IMR-90 (cell line): ENCODE results near the gene TNK2. TPM values are rescaled to one million over a fixed set of nuclear protein-coding genes. Genes with fewer than 3 reads are reported as not detected.

Experiments used
- ATAC-seq: fragments of 200-7000 bp; cut with Tn5 transposase; 2 replicates; pipeline ENCODE4 v1.9.1; 2020; ENCODE audit warnings: low read depth, mild to moderate bottlenecking, moderate library complexity
- BruUV-seq: library from RNA; stranded (reverse); fragments of 400-500 nt; replicated peaks from 2 replicates; lab custom pipeline; 2021; lab: Mats Ljungman, UMichigan
- CTCF ChIA-PET: fragments of 300-600 bp; formaldehyde crosslinking; extraction: SDS; loops from one replicate; lab custom pipeline; 2021; ENCODE audit warnings: antibody characterized with exemption; lab: Yijun Ruan, JAX
- POLR2A ChIA-PET: fragments of 300-600 bp; sonication (Branson Sonifier 250); formaldehyde crosslinking; loops from one replicate; lab custom pipeline; 2022; ENCODE audit warnings: antibody characterized with exemption; ENCODE audit not compliant: unreplicated experiment; lab: Charles Lee
- DNase-seq: peaks from one replicate; pipeline ENCODE4 v3.0.0; 2013
- H2AFZ ChIP-seq: replicated peaks from 2 replicates; pipeline ENCODE3; 2013; ENCODE audit warnings: low read length, mild to moderate bottlenecking; ENCODE audit not compliant: poor library complexity
- H2AK5ac ChIP-seq: 2 replicates; pipeline ENCODE4 v1.6.1; 2013; ENCODE audit warnings: low read depth, low read length, inconsistent platforms
- H2AK9ac ChIP-seq: replicated peaks from 2 replicates; pipeline ENCODE3; 2013; ENCODE audit warnings: mild to moderate bottlenecking, low read depth, low read length, moderate library complexity; ENCODE audit not compliant: poor library complexity
- H2BK120ac ChIP-seq: 2 replicates; pipeline ENCODE4 v1.6.1; 2013; ENCODE audit warnings: low read depth, low read length, inconsistent platforms
- H2BK15ac ChIP-seq: 3 replicates; pipeline ENCODE4 v1.6.1; 2013; ENCODE audit warnings: low read depth, low read length, inconsistent platforms
- H2BK20ac ChIP-seq: 2 replicates; pipeline ENCODE4 v1.6.1; 2013; ENCODE audit warnings: low read depth, mild to moderate bottlenecking, inconsistent platforms, low read length, moderate library complexity
- H2BK5ac ChIP-seq: 2 replicates; pipeline ENCODE4 v1.6.1; 2013; ENCODE audit warnings: mild to moderate bottlenecking, low read depth, low read length, inconsistent platforms; ENCODE audit not compliant: poor library complexity, severe bottlenecking
- H3K14ac ChIP-seq: replicated peaks from 2 replicates; pipeline ENCODE4 v1.6.1; 2013; ENCODE audit warnings: low read depth, low read length, inconsistent platforms
- H3K18ac ChIP-seq: 2 replicates; pipeline ENCODE4 v1.6.1; 2013; ENCODE audit warnings: low read depth, low read length, control low read depth
- H3K23ac ChIP-seq: 2 replicates; pipeline ENCODE4 v1.6.1; 2013; ENCODE audit warnings: low read depth, low read length, inconsistent platforms
- H3K27ac ChIP-seq: 2 replicates; pipeline ENCODE4 v1.5.1; 2013; ENCODE audit warnings: mild to moderate bottlenecking, control low read depth, low read length; ENCODE audit not compliant: insufficient read depth
- H3K27me3 ChIP-seq: 2 replicates; pipeline ENCODE4 v1.6.1; 2013; ENCODE audit warnings: low read length; ENCODE audit not compliant: control insufficient read depth, insufficient read depth
- H3K36me3 ChIP-seq: 2 replicates; pipeline ENCODE4 v1.6.1; 2013; ENCODE audit warnings: low read length, mixed read lengths; ENCODE audit not compliant: control insufficient read depth, insufficient read depth
- H3K4ac ChIP-seq: 2 replicates; pipeline ENCODE4 v1.6.1; 2013; ENCODE audit warnings: low read depth, low read length, inconsistent platforms
- H3K4me1 ChIP-seq: 2 replicates; pipeline ENCODE4 v1.6.1; 2013; ENCODE audit warnings: low read length, mixed read lengths; ENCODE audit not compliant: control insufficient read depth, insufficient read depth
- H3K4me2 ChIP-seq: 2 replicates; pipeline ENCODE4 v1.6.1; 2013; ENCODE audit warnings: low read depth, mild to moderate bottlenecking, control low read depth, low read length, moderate library complexity
- H3K4me3 ChIP-seq: 2 replicates; pipeline ENCODE4 v1.5.1; 2013; ENCODE audit warnings: low read depth, mild to moderate bottlenecking, control low read depth, low read length, moderate library complexity; ENCODE audit not compliant: insufficient read depth
- H3K56ac ChIP-seq: 2 replicates; pipeline ENCODE4 v1.6.1; 2013; ENCODE audit warnings: low read length, inconsistent platforms; ENCODE audit not compliant: insufficient read depth; ENCODE audit errors: extremely low read depth
- H3K79me1 ChIP-seq, 2 experiments: 2 replicates each; pipeline ENCODE4 v1.6.1; 2013; ENCODE audit warnings: low read length in 2 of 2, inconsistent platforms in 1 of 2, low read depth in 1 of 2
- H3K9ac ChIP-seq: 2 replicates; pipeline ENCODE4 v1.6.1; 2013; ENCODE audit warnings: low read depth, low read length, control low read depth
- H3K9me1 ChIP-seq: 2 replicates; pipeline ENCODE4 v1.6.1; 2013; ENCODE audit warnings: low read length, inconsistent platforms; ENCODE audit not compliant: insufficient read depth
- H3K9me3 ChIP-seq: 2 replicates; pipeline ENCODE4 v1.6.1; 2013; ENCODE audit warnings: low read length; ENCODE audit not compliant: control insufficient read depth, insufficient read depth
- H4K20me1 ChIP-seq: 2 replicates; pipeline ENCODE4 v1.6.1; 2013; ENCODE audit warnings: low read length, inconsistent platforms; ENCODE audit not compliant: insufficient read depth
- H4K5ac ChIP-seq: 2 replicates; pipeline ENCODE4 v1.6.1; 2013; ENCODE audit warnings: mild to moderate bottlenecking, low read depth, low read length, control low read depth
- H4K8ac ChIP-seq, 2 experiments: 2 replicates each; pipeline ENCODE4 v1.6.1; 2013; ENCODE audit warnings: low read depth in 2 of 2, low read length in 2 of 2, control low read depth in 1 of 2, inconsistent platforms in 1 of 2
- H4K91ac ChIP-seq: 2 replicates; pipeline ENCODE4 v1.6.1; 2013; ENCODE audit warnings: low read depth, low read length, inconsistent platforms; ENCODE audit not compliant: insufficient read depth
- BHLHE40 ChIP-seq: fragments of 150-350 bp; IDR thresholded peaks from 2 replicates; pipeline ENCODE4 v1.6.1; 2016; ENCODE audit warnings: mild to moderate bottlenecking, low read depth, low read length
- CEBPB ChIP-seq: IDR thresholded peaks from 2 replicates; pipeline ENCODE4 v1.6.1; 2012; ENCODE audit warnings: low read depth, low read length, improper control_type of control experiment
- FOS ChIP-seq: fragments of 150-350 bp; IDR thresholded peaks from 2 replicates; pipeline ENCODE4 v1.6.1; 2016; ENCODE audit warnings: low read depth, low read length
- MAFK ChIP-seq: IDR thresholded peaks from 2 replicates; pipeline ENCODE4 v1.6.1; 2012; ENCODE audit warnings: low read depth, low read length, improper control_type of control experiment
- MAZ ChIP-seq: IDR thresholded peaks from 2 replicates; pipeline ENCODE4 v1.6.1; 2012; ENCODE audit warnings: low read depth, mild to moderate bottlenecking, low read length, improper control_type of control experiment, moderate library complexity, borderline replicate concordance
- MXI1 ChIP-seq: IDR thresholded peaks from 2 replicates; pipeline ENCODE4 v1.6.1; 2012; ENCODE audit warnings: low read depth, mild to moderate bottlenecking, low read length, moderate library complexity, borderline replicate concordance
- NFE2L2 ChIP-seq: fragments of 150-350 bp; IDR thresholded peaks from 2 replicates; pipeline ENCODE4 v1.6.1; 2016; ENCODE audit warnings: low read depth, mild to moderate bottlenecking, low read length
- POLR2A ChIP-seq: IDR thresholded peaks from 2 replicates; pipeline ENCODE4 v1.6.1; 2012; ENCODE audit warnings: mild to moderate bottlenecking, low read depth, low read length
- RAD21 ChIP-seq: IDR thresholded peaks from 2 replicates; pipeline ENCODE4 v1.6.1; 2012; ENCODE audit warnings: low read length, improper control_type of control experiment
- RCOR1 ChIP-seq: IDR thresholded peaks from 2 replicates; pipeline ENCODE4 v1.6.1; 2012; ENCODE audit warnings: mild to moderate bottlenecking, low read length, improper control_type of control experiment; ENCODE audit not compliant: insufficient replicate concordance
- RFX5 ChIP-seq: IDR thresholded peaks from 2 replicates; pipeline ENCODE4 v1.8.0; 2012; ENCODE audit warnings: low read depth, mild to moderate bottlenecking, low read length, moderate library complexity
- SMC3 ChIP-seq: fragments of 150-350 bp; IDR thresholded peaks from 2 replicates; pipeline ENCODE4 v1.6.1; 2016; ENCODE audit warnings: low read depth, mild to moderate bottlenecking, antibody characterized with exemption, low read length, moderate library complexity
- WGBS, 2 experiments: methylation state at CpG; one replicate each; pipeline versions ENCODE4 v1.1.5 to v1.1.7; 2013; ENCODE audit warnings: missing lambda C conversion rate in 2 of 2; ENCODE audit not compliant: insufficient read length in 1 of 2; ENCODE audit errors: extremely low coverage in 2 of 2; 5-methylcytosine and 5-hydroxymethylcytosine counted together
- dilution Hi-C: fragments of 300-500 bp; cut with HindIII; formaldehyde crosslinking; loops from one replicate; pipeline ENCODE4 v1.14.3; 2018; ENCODE audit warnings: low sequenced_read_pairs; ENCODE audit not compliant: unreplicated experiment
- in situ Hi-C: fragments of 300-500 bp; cut with MboI; formaldehyde crosslinking; loops from 3 replicates; pipeline ENCODE4 v1.14.3; 2019; ENCODE audit warnings: low sequenced_read_pairs, inconsistent platforms, mixed read lengths
- intact Hi-C: fragments of 100-400 bp; cut with micrococcal nuclease; formaldehyde crosslinking; loops from 2 replicates; pipeline ENCODE4 v1.10.0; 2022
- polyA plus RNA-seq, 3 experiments: library from polyadenylated mRNA; depleted of rRNA; stranded (reverse); fragments of >200 nt; gene quantifications; 2 replicates each; pipeline ENCODE4 v1.2.3, GENCODE V29; 2012; ENCODE audit warnings: low replicate concordance in 1 of 3
- total RNA-seq: library from RNA; depleted of rRNA; stranded (reverse); fragments of >200 nt; gene quantifications from 2 replicates; pipeline ENCODE4 v1.2.3, GENCODE V29; 2012

The TNK2 gene
- total and polyA plus RNA-seq, 2 of the 4 experiments (the other 2 are of a cell fraction), result 2.2 to 13.8 TPM

DNA sequence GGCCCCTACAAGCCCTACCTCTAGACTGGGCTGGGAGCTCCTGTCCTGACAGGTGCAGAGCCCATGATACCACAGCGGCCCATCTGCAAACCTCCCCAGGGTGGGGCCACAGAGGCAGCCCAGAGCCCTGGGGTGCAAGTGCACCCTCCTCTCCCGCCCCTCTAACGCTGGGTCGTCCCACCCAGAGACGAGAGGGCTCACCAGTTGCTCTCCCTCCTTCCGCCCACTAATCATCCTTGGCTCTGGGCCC lies 742 bp downstream of the TNK2 start:
- dilution Hi-C loops (no loop called here), in situ Hi-C loops (no loop called here), intact Hi-C loops (no loop called here)
- Histone ChIP-seq H3K4me3 (peak overlapping the region; percentile 81; the same call in 1 of the 2 replicates), H3K18ac (no peak overlapping the region), H3K27me3 (no peaks in the 10 kb centered on the region), H3K14ac (no peak overlapping the region), H2BK15ac (no peak overlapping the region), H3K23ac (peak overlapping the region; percentile 33), H3K4me1 (peaks cover 25% of the 10 kb centered on the region), H3K56ac (no peak overlapping the region), H3K9me1 (peaks cover 9% of the 10 kb centered on the region), H4K8ac (no peak overlapping the region), H2AFZ (peak overlapping the region; percentile 74), H2AK5ac (peak overlapping the region; percentile 11), H4K5ac (no peak overlapping the region), H2BK120ac (no peak overlapping the region), H3K36me3 (no peaks in the 10 kb centered on the region), H4K91ac (no peak overlapping the region), H3K27ac (no peak overlapping the region), H4K20me1 (peaks cover 15% of the 10 kb centered on the region; the same call in 1 of the 2 replicates), H2AK9ac (peak overlapping the region; percentile 43), H2BK5ac (no peak overlapping the region), H3K4ac (peak overlapping the region; percentile 11; the same call in 1 of the 2 replicates), H3K9ac (no peak overlapping the region; the same call in 1 of the 2 replicates), H3K9me3 (no peaks in the 10 kb centered on the region), H3K79me1 (peaks cover 0 to 40% of the 10 kb centered on the region in 2 experiments; a peak in 3 of 4 replicates), H3K4me2 (peak overlapping the region; percentile 92), H2BK20ac (no peak overlapping the region)
- BruUV-seq, result no TSS peak
- no peak for ATAC-seq
- no peak for DNase-seq
- no CpG with 5 or more reads among the region's 6 CpGs for WGBS, 2 experiments
- TF ChIP-seq MAFK (no peak), RCOR1 (no peak), MAZ (no peak), RFX5 (no peak), FOS (no peak), MXI1 (no peak), CEBPB (no peak), BHLHE40 (no peak), RAD21 (no peak), NFE2L2 (no peak), SMC3 (no peak), POLR2A (no peak)
- ChIA-PET POLR2A (no interaction called here), CTCF (no interaction called here)
